GM15510 (cell line): ENCODE results near the gene CNDP2.

Experiments used
- POLR2A ChIP-seq: IDR thresholded peaks from 3 replicates; pipeline ENCODE4 v1.6.1; 2011; ENCODE audit warnings: borderline replicate concordance; ENCODE audit not compliant: insufficient read length; ENCODE audit errors: extremely low read depth

CNDP2 gene

GRCh38 chr18:74507927-74508326 is 11.8 kb downstream of the CNDP2 start:
- no peak for TF ChIP-seq POLR2A

GRCh38 chr18:74508366-74508765 is 12.2 kb downstream of the CNDP2 start:
- no peak for TF ChIP-seq POLR2A

DNA sequence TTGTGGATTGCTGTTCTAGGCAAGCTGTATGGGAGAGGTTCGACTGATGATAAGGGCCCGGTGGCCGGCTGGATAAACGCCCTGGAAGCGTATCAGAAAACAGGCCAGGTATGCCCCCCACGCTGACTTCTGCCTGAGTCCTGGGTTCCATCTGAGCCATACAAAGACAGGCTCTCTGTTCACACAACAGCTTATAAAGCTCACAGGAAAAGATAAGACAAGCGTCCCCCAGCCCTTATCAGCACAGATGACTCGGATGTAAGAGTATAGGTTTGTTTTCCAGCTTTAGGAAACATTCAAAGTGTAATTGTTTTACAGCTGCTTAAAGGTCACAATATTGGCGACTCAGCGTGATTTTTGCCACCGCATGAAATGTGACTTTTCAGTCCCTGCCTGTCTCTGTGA is 12.7 kb downstream of the CNDP2 start:
- no peak for TF ChIP-seq POLR2A

GRCh38 chr18:74509856-74510769 is 13.9 kb downstream of the CNDP2 start:
- TF ChIP-seq POLR2A, result no peak

- no peak for TF ChIP-seq POLR2A
Observed at GRCh38 chr18:74510770-74511095, 14.6 kb downstream of the CNDP2 start.

- no peak for TF ChIP-seq POLR2A
Observed at GRCh38 chr18:74511823-74512222, 15.7 kb downstream of the CNDP2 start.

DNA sequence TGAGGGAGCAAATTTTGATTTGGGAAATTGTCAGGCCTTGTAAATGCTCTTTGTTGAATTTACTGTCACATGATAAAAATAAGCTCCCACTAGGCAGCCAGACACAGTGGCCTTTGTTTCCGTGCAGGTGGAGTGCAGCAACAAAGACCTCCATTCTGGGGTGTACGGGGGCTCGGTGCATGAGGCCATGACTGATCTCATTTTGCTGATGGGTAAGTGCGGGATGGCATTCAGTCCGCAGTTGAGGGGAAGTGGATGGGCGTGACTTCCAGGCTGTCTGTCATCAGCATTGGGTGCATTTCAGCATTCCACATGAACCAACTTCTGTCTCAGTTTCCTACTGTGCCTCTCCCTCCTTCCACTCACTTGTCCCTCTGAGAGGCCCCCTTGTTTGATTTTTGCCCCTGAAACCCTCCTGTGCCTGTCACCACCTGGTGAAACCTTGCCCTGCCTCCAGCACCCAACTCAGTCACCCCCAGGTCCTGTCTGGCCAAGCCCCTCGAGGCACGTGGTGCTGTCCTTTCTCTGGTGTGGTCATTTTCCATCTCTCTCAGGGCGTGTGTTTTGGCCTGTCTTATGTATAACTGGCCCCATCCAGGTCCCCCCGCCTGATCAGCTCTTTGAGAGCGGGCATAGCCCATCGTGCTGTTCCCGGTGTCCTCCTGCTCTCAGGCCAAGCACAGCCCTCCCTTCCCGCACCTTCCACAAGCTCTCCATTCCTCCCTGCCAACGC is 16.3 kb downstream of the CNDP2 start:
- TF ChIP-seq POLR2A, result no peak

DNA sequence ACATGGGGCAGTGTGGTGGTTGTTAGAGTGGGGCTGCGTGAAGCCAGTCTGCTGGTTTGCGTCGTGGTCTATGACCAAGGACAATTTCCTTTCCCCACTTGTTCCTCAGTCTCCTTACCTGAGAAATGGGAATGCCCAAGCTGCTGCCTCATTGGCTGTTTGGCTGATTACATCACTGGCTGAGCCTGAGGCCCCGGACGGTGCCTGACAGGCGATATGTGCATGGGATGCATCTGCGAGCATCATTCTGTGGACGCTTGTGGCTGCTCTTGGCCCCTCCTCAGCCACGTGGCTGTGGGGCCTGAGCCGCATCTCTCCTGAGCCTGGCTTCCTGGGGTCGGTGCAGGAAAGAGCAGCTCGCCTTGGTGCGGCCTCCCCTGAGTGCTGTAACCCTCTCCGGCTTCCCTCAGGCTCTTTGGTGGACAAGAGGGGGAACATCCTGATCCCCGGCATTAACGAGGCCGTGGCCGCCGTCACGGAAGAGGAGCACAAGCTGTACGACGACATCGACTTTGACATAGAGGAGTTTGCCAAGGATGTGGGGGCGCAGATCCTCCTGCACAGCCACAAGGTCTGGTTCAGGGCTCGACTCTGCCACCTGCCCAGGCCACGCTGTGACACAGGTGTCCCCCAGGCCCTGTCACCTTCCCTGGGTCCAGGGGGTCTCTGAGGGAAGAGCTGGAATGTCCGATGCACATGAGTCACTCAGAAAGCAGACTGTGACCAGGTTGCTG is 17.2 kb downstream of the CNDP2 start:
- TF ChIP-seq POLR2A, result no peak

- TF ChIP-seq POLR2A, result no peak
Observed at GRCh38 chr18:74513883-74514205, 17.7 kb downstream of the CNDP2 start.

DNA sequence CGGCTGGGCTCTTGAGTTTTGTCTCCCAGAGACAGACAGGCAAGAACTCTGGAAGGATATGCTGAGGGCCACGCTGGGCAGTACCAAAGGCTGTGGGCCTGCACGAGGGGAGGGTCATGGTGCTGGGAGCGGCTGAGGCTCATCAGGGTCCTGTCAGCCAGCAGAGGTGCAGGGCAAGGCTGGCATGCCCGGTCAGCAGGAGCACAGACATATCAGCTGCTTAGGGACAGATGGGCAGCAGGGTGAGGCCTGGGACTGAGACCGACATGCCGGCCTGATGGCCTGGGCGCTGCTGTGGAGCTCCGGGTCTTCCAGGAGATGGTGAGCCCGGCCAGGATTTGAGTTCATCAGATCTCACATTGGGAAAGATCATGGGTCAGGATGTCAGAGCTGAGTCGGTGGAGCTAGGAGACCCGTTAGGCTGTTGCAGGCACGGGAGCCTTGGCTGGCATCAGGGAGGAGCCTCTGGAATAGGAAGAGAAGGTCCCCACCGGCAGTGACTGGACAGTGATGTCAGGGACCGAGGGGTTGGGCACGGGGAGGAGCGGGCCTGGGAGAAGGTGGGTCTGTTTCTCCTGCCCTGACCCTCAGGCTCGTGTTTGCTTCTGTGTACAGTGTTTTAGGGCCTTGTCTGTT is 18.8 kb downstream of the CNDP2 start:
- TF ChIP-seq POLR2A, result no peak

GRCh38 chr18:74515620-74516231 is 19.6 kb downstream of the CNDP2 start:
- no peak for TF ChIP-seq POLR2A

DNA sequence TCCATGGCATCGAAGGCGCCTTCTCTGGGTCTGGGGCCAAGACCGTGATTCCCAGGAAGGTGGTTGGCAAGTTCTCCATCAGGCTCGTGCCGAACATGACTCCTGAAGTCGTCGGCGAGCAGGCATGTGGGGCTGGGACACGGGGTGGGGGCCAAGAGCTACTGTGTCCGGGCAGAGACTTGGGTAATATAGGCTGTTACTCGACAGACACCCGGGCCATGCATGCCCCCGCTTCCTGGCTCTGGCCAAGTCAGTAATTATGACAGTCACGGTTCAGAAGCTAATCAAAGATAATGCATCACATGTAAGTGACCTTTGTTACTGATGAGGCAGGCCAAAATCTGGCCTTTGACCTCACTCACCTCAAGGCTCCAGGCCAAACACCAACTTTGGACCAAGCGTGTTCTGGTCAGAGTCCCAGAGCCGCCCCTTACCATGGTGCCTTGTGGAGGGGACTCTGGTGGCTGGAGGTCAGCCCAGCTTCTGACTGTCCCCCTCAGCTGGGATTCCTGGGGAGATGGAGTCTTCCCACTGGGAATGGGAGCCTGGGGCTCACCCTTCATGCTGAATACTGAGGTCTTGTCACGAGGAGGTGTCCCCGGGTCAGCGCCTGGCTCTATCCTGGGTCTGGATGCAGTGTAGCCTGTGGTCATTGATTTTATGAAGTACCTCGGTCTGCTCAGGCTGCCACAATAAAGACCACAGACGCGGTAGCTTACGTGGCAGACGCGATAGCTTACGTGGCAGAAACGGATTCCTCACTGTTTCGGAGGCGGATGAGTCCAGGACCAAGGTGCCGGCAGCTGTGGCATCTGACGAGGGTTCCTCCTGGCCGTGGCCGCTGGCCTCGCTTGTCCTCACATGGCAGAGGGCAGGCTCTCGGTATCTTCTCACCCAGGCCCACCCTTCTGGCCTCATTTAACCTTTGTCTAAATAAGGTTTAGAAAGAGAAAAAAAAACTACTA is 20.4 kb downstream of the CNDP2 start:
- no peak for TF ChIP-seq POLR2A

DNA sequence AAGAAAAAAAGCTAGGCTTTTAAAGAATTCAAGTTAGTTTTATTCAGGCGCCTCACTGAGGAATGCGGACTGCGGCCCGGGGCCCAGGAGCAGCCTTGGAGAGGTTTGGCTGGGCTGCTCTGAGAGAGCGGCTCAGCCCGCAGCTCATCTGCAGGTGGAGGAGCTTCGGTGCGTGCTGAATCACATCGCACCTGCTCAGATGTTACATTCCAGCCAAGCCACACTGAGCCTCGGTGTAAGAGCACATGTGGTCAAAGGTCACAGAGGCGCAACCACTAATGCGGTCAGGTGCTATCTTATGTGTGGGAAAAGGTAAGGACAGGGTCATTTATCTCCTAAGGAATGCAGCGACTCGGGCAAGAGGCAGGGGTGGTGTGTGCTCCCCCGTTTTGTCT is 21.1 kb downstream of the CNDP2 start:
- no peak for TF ChIP-seq POLR2A

DNA sequence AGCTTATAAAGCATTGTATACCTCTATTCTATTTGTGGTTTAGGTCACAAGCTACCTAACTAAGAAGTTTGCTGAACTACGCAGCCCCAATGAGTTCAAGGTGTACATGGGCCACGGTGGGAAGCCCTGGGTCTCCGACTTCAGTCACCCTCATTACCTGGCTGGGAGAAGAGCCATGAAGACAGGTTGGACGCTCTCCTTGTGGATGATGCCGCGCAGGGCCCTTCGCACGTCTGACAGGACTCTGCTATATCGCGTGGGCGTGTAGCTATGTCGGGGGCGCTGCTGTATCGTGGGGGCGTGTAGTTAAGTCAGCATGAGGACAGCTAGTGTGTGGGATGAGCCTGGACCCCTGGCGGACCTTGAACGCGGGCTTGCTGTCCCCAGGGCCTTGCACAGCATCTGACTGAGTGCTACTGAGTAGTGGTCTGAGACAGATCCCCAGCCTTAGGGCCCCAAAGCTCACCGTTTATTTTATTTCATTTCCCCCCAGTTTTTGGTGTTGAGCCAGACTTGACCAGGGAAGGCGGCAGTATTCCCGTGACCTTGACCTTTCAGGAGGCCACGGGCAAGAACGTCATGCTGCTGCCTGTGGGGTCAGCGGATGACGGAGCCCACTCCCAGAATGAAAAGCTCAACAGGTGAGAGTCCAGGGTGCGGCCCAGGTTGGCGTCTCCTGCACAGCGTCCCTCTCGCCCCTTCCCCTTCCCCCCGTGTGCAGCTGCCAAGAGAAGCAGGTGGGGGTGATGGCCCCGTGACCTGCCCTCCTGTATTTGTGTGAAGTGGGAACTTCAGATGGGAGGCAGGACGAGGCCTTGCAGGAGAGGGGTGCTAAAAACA is 22.5 kb downstream of the CNDP2 start:
- no peak for TF ChIP-seq POLR2A
